HEK293 (cell line): ENCODE data around the gene SMIM1.

Experiments used
- CTCF ChIP-seq: fragments of 450-650 bp; formaldehyde crosslinking; IDR thresholded peaks from 2 replicates; pipeline ENCODE4 v1.5.1; 2016; ENCODE audit warnings: missing biosample characterization, missing genetic modification characterization
- INSM2 ChIP-seq: fragments of 450-650 bp; formaldehyde crosslinking; IDR thresholded peaks from 2 replicates; pipeline ENCODE4 v1.5.1; 2016; ENCODE audit warnings: missing biosample characterization, missing genetic modification characterization
- MZF1 ChIP-seq: fragments of 450-650 bp; formaldehyde crosslinking; IDR thresholded peaks from 2 replicates; pipeline ENCODE4 v1.5.1; 2017; ENCODE audit warnings: missing biosample characterization, missing genetic modification characterization, borderline replicate concordance
- PATZ1 ChIP-seq: fragments of 450-650 bp; formaldehyde crosslinking; IDR thresholded peaks from 2 replicates; pipeline ENCODE4 v1.5.1; 2016; ENCODE audit warnings: missing biosample characterization, missing genetic modification characterization
- SP2 ChIP-seq: fragments of 450-650 bp; formaldehyde crosslinking; IDR thresholded peaks from 2 replicates; pipeline ENCODE4 v1.5.1; 2016; ENCODE audit warnings: missing biosample characterization, missing genetic modification characterization
- TSHZ1 ChIP-seq: fragments of 450-650 bp; formaldehyde crosslinking; IDR thresholded peaks from 2 replicates; pipeline ENCODE4 v1.5.1; 2016; ENCODE audit warnings: missing biosample characterization, missing genetic modification characterization, borderline replicate concordance
- ZNF121 ChIP-seq: fragments of 450-650 bp; formaldehyde crosslinking; IDR thresholded peaks from 2 replicates; pipeline ENCODE4 v1.5.1; 2016; ENCODE audit warnings: missing biosample characterization, missing genetic modification characterization
- ZNF184 ChIP-seq: fragments of 450-650 bp; IDR thresholded peaks from 2 replicates; pipeline ENCODE4 v1.5.1; 2018; ENCODE audit warnings: missing biosample characterization, mild to moderate bottlenecking, missing genetic modification characterization
- ZNF24 ChIP-seq: fragments of 450-650 bp; formaldehyde crosslinking; IDR thresholded peaks from 2 replicates; pipeline ENCODE4 v1.5.1; 2016; ENCODE audit warnings: missing biosample characterization, missing genetic modification characterization
- ZNF362 ChIP-seq: fragments of 450-650 bp; formaldehyde crosslinking; IDR thresholded peaks from 2 replicates; pipeline ENCODE4 v1.5.1; 2016; ENCODE audit warnings: missing biosample characterization, missing genetic modification characterization
- ZNF423 ChIP-seq: fragments of 450-650 bp; formaldehyde crosslinking; IDR thresholded peaks from 2 replicates; pipeline ENCODE4 v1.5.1; 2016; ENCODE audit warnings: missing biosample characterization, missing genetic modification characterization
- ZNF449 ChIP-seq: fragments of 450-650 bp; formaldehyde crosslinking; IDR thresholded peaks from 2 replicates; pipeline ENCODE4 v1.5.1; 2017; ENCODE audit warnings: missing biosample characterization, mild to moderate bottlenecking, missing genetic modification characterization, moderate library complexity
- ZNF623 ChIP-seq: fragments of 450-650 bp; formaldehyde crosslinking; IDR thresholded peaks from 2 replicates; pipeline ENCODE4 v1.5.1; 2016; ENCODE audit warnings: missing biosample characterization, missing genetic modification characterization
- ZNF629 ChIP-seq: fragments of 450-650 bp; formaldehyde crosslinking; IDR thresholded peaks from 2 replicates; pipeline ENCODE4 v1.5.1; 2017; ENCODE audit warnings: missing biosample characterization, missing genetic modification characterization

GRCh38 chr1:3822421-3822820, 49.9 kb downstream of the SMIM1 start:
- no peak for TF ChIP-seq PATZ1
- TF ChIP-seq CTCF (tag by site-specific recombination) = no peak
- no peak for TF ChIP-seq ZNF24
- TF ChIP-seq ZNF629 (tag by site-specific recombination) = no peak
- TF ChIP-seq ZNF449 (tag by site-specific recombination) = no peak
- no peak for TF ChIP-seq SP2 (tag by site-specific recombination)
- TF ChIP-seq ZNF423 (tag by site-specific recombination) = no peak
- TF ChIP-seq INSM2 (tag by site-specific recombination) = no peak
- TF ChIP-seq MZF1 (tag by site-specific recombination) = no peak
- no peak for TF ChIP-seq ZNF121
- no peak for TF ChIP-seq ZNF362 (tag by site-specific recombination)
- TF ChIP-seq TSHZ1 (tag by site-specific recombination) = no peak
- TF ChIP-seq ZNF623 (tag by site-specific recombination) = no peak
- TF ChIP-seq ZNF184 (tag by site-specific recombination) = no peak
